IPS-NIHi7 (cell line): ENCODE data around the gene LYSMD1.
A peak's percentile ranks its signal among the peaks of the same experiment; 100 is the strongest.

Source experiments
- DNase-seq: peaks from one replicate; pipeline ENCODE4 v3.0.0; 2012; ENCODE audit warnings: mixed read lengths; ENCODE audit errors: extremely low spot score

LYSMD1 gene

GRCh38 chr1:151137789-151138188 lies 27.9 kb downstream of the LYSMD1 start:
- no peak for DNase-seq

- no peak for DNase-seq
Measured at GRCh38 chr1:151135433-151136385, 30.0 kb downstream of the LYSMD1 start.

GRCh38 chr1:151134991-151135390 lies 30.7 kb downstream of the LYSMD1 start:
- no peak for DNase-seq

GRCh38 chr1:151134396-151134795 lies 31.3 kb downstream of the LYSMD1 start:
- DNase-seq: no peak

- peak; percentile 54 for DNase-seq
Measured at GRCh38 chr1:151133018-151133806, 32.5 kb downstream of the LYSMD1 start.

- DNase-seq: peak; percentile 40
Measured at GRCh38 chr1:151132335-151133017, 33.2 kb downstream of the LYSMD1 start.

GRCh38 chr1:151131701-151132334 lies 33.9 kb downstream of the LYSMD1 start:
- peak; percentile 55 for DNase-seq

- DNase-seq: peak; percentile 97
Measured at GRCh38 chr1:151130987-151131586, 34.6 kb downstream of the LYSMD1 start.

GRCh38 chr1:151128800-151129199 lies 36.9 kb downstream of the LYSMD1 start:
- DNase-seq: no peak

GRCh38 chr1:151124763-151125403 lies 40.8 kb downstream of the LYSMD1 start:
- no peak for DNase-seq

GRCh38 chr1:151113877-151114276 lies 51.8 kb downstream of the LYSMD1 start:
- no peak for DNase-seq
